NCI-H1436 treated with DMSO at 0.1 percent for 48 hours (cell line): ENCODE data around the gene ADAMTS17.

Experiments used
- DNase-seq: peaks from one replicate; lab custom pipeline; 2025; lab: John Stamatoyannopoulos, UW

ADAMTS17 gene

GRCh38 chr15:100053474-100054121 is 288.2 kb downstream of the ADAMTS17 start:
- DNase-seq = no peak

DNA sequence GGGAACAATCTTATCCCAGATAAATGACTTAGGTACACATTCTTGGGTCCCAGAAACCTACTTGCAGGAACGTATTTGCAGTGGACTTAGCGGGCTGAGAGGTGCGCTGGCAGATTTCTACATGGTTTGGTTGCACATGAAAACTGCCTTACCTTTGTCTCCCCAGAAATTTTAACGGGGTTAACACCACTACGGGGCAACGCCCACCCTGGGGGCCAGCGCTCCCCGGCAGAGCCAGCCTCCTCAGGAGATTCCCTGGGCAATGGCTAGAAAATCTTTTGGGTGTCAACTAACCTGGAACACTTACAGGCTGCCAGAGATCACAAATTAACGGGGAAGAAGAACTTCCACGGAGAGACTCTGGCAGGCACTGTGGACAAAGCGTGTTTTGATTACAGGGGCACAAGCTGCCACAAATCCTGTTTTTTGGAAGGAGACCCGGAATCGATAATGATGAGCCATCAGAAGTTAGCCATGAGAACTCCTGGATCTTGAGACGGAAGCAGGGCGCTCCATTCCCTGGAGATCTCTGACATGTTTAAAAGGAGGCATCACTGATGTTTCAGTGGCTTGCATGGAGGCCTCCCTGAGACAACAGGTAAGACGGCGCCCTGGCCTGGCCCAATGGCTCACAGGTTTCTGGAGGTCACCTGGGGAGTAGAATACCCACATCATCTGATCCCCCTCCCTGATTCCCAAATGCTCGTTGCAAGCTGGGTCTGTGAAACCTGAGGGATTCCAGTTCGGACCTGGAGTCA is 288.9 kb downstream of the ADAMTS17 start:
- no peak for DNase-seq

DNA sequence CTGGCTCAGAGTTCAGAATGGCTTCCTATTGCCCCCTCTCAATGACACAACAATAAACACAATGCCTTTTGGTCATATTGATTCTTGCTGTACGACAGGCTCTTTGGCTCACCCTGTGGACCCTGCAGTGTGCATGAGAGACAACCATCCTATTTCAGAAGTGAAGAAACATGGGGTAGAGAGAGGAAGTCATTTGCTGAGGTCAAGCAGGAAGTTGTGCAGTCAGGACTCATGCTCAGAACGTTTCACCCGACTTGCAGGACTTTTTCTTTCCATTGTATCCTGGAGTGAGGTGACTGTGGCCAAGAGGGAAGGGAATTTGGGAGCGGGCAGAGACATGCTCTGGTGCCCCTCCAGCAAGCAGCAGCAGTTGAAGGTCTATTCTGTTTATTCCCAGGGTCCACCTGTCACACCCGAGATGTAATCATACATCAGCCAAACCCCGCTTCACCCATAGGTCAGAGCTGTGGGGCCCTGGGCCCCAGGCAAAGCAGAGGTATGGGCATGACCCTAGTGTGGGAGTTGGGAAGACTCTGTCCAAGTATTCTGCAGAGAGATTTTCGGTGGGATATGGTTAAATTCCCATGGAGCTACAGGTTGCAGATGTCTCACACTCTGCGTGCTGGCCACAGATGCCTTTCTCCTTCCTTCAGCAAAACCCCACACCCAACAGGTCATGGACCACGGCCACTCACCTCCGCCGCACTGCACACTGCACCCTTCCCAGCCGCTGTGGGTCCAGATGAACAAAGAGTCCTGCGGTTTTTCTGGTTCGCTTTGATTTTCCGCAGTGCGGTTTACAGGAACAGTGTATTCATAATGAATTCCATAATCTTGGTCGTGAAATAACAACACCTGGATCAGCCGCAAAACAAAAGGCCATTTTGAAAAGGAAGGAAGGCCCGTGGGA is 290.6 kb downstream of the ADAMTS17 start:
- DNase-seq = no peak

DNA sequence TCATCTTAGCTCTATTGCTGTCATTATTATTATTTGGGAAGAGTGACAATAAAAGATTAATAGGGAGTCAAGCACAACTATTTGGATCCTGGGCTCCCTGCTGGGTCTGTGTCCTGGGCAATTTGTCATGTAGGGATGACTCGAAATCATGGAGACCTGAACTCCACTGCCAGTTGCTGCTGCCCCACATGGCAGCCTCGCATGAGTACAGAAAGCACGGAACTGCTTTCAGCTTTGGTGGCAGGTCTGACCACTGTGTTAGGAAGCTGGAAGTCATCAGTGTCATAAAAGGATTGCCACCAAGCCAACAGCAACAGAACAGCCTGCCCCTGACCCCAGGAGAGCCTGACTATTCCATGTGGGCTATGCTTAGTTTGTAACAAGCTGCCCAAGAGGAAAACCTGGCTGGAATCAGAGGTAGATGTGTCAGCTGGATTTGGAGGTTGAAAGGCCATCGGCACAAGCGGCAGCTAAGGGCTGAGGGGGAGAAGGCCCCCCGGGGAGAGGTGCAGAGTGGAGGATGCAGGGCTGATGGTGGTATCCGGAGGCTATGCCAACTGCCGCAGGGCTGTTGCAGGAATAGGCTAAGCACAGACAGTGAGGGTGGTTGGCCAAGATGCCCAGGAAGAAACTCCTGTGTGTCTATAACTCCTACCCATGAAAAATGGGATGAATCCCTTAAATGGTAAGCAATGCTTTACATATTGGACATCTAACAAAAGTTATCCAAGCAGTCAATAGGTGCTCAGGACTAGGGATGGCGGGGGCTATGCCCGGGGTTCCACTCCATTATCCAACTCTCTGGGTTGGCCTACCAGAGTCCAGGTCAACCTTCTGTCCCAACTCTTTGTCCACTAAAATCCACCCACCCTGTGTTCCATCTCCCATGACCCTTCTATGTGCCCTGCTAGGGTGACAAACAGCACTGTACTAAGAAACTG is 291.6 kb downstream of the ADAMTS17 start:
- DNase-seq = no peak

GRCh38 chr15:100049483-100049882 is 292.3 kb downstream of the ADAMTS17 start:
- DNase-seq = no peak

DNA sequence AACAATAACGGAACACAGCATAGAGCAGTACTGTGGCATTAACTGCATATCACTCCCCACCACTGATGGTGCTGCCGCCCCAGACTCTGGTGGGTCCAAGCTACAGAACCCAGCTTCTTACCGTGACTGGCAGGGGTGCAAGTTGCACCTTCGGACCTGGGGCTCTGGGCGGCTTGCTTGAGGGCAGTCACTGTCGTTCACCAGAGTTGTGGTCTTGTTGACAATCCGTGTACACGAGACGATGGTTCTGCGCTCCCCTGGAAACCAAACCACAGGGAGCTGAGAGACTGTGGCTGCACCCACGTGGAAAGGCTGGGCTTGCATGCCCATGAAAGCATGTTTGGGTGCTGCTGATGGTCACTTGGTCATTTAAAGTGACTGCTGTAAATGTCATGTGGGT is 293.0 kb downstream of the ADAMTS17 start:
- no peak for DNase-seq

GRCh38 chr15:100043692-100044091 is 298.1 kb downstream of the ADAMTS17 start:
- DNase-seq = no peak

DNA sequence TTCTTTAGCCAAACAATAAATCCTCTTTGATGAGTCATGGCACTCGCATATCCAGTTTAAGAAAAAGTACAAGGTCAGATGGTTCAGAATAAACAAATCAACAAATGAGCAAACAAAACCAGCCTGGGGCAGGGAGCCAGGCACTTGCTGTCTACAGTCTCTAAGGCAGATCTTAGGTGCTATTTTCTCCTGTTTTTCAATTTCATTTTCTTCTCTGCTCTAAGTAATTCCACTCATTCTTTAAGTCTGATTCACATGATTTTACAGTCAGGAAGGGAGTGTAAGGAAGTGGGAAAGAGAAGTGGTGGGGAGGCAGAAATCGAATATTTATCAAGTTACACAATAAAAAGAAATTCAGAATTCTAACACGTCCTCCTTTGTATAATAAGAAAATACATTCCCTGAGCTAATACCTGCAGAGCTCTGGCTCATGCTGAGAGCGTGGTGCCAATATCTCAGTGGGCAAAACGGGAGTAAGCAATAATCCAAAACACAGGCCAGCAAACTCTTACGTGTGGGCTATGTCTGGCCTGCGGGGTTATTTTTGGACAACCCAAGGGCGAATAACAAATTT is 298.6 kb downstream of the ADAMTS17 start:
- no peak for DNase-seq

DNA sequence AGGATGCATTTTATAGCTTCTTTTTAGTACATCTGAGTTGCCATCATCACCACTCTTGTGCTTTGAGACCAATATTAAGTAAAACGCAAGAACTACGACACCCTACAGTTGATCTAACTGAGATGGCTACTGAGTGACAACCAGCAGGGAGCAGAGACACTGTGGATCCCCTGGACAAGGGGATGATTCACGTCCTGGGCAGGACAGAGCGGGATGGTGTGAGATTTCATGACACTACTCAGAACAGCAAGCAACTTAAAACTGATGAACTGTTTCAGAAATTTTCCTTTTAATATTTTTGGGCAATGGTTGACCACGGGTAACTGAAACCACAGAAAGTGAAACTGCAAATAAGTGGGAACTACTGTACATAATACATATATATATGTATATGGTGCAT is 299.2 kb downstream of the ADAMTS17 start:
- DNase-seq = no peak

- no peak for DNase-seq
Measured at GRCh38 chr15:100041127-100041828, 300.5 kb downstream of the ADAMTS17 start.

- DNase-seq = no peak
Measured at GRCh38 chr15:100039994-100040393, 301.8 kb downstream of the ADAMTS17 start.

GRCh38 chr15:100038736-100039135 is 303.0 kb downstream of the ADAMTS17 start:
- DNase-seq = no peak

GRCh38 chr15:100037901-100038300 is 303.9 kb downstream of the ADAMTS17 start:
- no peak for DNase-seq

- DNase-seq = no peak
Measured at GRCh38 chr15:100036015-100036414, 305.8 kb downstream of the ADAMTS17 start.

DNA sequence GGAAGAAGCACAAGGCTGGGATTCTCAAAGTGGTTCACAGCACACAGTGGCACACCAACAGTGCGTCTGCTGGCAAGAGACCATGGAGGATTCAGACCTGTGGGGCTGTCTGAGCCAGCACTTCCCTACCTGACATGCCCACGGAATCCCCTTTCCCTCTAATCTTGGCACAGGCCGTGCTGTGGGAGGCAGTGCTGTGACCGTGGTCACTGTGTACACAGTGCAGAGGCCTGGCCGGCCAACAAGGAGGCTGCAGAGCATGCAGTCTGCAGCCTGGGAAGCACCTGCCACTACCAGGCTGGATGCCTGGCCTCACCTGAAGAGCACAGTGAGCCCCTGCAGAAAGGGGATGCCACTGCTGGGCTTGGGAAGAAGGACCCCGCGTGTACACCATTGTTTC is 307.6 kb downstream of the ADAMTS17 start:
- DNase-seq = no peak

DNA sequence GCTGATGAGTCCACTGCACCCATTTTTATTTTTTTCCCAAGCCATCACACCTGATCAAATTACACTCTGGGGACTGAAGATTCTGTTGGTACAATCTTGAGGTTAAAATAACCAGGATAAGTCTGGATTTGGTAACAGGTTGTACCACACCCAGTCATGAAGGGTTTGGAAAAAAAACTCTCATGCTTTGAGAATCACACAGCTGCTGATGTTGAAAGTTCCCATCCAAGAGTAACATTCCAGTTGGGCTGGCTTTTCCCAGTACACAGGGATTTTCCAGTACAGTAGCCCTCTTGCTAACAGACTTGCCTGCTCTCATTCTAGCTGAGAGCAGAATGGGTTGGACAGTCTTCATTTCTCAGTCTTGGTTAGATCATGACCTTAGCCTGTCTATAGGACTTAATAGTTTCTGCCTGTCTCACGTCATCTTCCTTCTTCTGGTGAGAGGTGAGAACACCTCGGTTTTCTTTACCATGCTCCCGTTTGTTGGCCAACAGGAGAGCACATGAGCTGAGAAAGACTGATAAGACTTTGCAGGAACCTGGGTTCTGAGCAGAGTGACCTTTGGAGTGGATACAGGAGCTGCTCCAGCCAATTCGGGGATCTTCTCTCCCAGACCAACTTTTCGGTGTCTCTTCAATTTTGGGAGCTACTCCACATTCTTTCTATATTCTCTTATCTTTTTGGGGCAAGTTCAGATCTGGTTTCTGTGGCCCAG is 308.5 kb downstream of the ADAMTS17 start:
- DNase-seq = no peak

DNA sequence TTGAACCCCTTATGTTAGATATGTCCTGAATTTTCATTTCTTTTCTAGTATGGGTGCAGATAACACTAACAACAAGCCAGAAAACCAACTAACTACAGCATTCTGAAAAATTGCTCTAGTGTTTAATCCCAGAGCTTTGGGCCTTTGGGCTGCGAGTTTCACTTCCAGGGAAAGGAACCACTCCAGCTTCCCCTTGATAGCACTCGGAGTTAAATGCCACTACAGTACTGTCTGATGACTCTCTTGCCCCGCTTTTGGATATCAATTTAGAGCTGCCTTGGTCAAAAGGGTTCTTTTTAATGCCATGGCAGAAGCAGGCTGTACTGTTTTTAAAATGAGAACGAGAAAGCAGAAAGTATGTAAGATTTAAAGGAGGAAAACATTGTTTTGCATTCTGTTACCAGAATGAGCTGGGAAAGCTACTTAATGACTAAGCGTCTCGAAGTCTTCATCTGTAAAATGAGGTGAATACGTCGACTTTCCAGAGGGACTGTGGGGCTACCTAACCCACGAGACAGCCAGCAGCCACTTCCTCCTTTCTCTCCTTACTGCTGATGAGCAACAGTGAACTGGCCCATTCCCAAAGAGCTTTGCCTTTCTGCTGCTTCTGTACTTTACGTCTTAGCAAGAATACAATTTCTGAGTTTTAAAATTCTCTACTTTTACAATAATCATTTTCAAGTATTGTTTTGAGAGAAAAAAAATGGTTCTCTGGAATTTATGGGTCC is 309.3 kb downstream of the ADAMTS17 start:
- DNase-seq = no peak

DNA sequence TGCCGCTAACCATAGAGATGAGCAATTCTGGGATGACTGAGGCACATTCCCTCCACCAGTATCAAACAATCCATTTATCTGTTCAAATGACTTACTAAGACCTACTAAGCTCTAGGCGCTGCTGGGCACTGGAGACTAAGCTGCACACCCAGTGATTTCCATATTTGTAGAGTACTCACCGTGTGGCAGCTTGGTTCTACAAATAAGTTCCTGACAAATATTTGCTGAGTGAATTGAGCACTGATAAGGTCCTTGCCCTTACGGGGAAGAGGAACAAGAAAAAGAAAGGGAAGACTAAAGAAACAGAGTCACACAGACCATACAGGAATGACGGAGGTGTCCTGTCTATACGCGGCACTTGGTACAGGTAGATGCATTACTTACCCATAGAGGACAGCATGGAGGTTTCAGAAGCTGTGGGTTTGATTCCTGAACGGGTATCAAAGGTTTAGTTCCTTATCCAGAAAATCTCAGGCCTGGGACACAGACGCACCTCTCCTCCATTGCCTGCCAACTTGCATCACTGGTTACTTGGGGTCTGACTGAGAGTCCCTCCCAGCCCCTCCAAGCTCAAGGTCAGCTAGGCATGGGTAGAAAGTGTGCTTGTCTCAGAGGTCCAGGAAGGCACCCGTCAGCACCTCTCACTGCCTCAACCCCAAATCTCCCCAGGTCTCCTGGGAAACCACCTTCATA is 310.0 kb downstream of the ADAMTS17 start:
- DNase-seq = no peak
